Upper lobe of left lung (tissue), 4 donors: ENCODE data around the gene TPP2.

Experiments
- CTCF ChIP-seq, 6 experiments: fragments of 450-650 bp in 4 of 6; fragments of 200-600 bp in 2 of 6; sonication (generic) in 2 of 6; IDR thresholded peaks; one replicate each; pipeline ENCODE4 v1.5.1; 2016 to 2019; ENCODE audit warnings: antibody characterized with exemption in 6 of 6
- POLR2A ChIP-seq, 4 donors: fragments of 450-650 bp; IDR thresholded peaks; one replicate each; pipeline ENCODE4 v1.5.1; 2016 to 2017; ENCODE audit warnings: antibody characterized with exemption in 4 of 4, mild to moderate bottlenecking in 2 of 4

- TF ChIP-seq CTCF (IDR thresholded peaks at IDR 0.05) (no peak), POLR2A (IDR thresholded peaks at IDR 0.05) (no peak)
Observed at GRCh38 chr13:102703726-102704035, 106.9 kb downstream of the TPP2 start.
